Measurements from ENCODE around the gene PSMD11. TPM values are rescaled to one million over a fixed set of nuclear protein-coding genes. Genes with fewer than 3 reads are reported as not detected.

PSMD11 gene
- total RNA-seq, 1 donor from 2014 or later = 63.7 TPM

DNA sequence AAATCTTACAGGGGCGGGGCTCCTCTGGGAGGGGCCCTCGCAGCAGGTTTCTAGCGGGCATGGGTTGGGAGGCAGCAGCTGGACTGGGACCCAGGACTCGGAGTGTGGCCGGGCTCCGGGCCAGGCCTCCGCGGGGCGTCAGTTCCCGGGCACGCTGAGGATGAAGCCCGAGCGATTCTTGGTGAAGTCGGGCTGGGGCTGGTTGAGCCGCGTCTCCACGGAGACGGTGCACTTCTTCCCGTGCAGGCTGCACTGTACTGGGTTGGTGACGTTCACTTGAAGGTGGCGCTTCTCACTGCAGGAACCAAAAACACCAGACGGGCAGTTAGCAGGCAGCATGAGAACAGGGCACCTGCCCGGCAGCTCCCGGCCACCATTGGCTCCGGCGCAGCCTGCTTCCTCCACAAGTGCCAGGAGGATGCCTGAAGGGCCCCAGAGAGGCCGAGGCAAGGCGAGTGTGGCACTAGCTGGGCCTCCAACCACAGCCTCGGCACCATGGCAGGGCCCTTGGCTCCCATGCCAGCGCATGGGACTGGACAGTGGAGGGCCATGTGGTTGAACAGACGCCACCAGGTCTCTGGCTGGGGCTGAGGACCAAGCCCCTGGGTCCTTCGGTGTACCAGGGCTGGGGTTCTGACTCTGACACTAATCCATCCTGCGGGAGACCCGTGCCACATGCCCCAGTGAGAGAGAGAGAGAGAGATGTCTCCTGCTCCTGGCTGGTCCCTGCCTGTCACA, 50.5 kb downstream of the PSMD11 start:
- TF ChIP-seq, protein P1, sequence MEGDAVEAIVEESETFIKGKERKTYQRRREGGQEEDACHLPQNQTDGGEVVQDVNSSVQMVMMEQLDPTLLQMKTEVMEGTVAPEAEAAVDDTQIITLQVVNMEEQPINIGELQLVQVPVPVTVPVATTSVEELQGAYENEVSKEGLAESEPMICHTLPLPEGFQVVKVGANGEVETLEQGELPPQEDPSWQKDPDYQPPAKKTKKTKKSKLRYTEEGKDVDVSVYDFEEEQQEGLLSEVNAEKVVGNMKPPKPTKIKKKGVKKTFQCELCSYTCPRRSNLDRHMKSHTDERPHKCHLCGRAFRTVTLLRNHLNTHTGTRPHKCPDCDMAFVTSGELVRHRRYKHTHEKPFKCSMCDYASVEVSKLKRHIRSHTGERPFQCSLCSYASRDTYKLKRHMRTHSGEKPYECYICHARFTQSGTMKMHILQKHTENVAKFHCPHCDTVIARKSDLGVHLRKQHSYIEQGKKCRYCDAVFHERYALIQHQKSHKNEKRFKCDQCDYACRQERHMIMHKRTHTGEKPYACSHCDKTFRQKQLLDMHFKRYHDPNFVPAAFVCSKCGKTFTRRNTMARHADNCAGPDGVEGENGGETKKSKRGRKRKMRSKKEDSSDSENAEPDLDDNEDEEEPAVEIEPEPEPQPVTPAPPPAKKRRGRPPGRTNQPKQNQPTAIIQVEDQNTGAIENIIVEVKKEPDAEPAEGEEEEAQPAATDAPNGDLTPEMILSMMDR (IDR thresholded peaks at IDR 0.05; ENCODE audit: borderline replicate concordance) = no peak
- no peak for DNase-seq
- H3K27me3 ChIP-seq (ENCODE audit: low read depth) = no peaks in the 10 kb centered on the region
- no peaks in the 10 kb centered on the region for H3K9me3 ChIP-seq (replicated peaks)
- peak overlapping the region; percentile 61 for H3K27ac ChIP-seq (replicated peaks)
- intact Hi-C loops (cut with micrococcal nuclease) = no loop called here
- H3K36me3 ChIP-seq = no peaks in the 10 kb centered on the region
- H3K4me3 ChIP-seq = peak overlapping the region; percentile 23
- peaks cover 40% of the 10 kb centered on the region for H3K4me1 ChIP-seq

GRCh38 chr17:32495359-32496231, 51.3 kb downstream of the PSMD11 start:
- H3K27me3 ChIP-seq (ENCODE audit: low read depth) = no peaks in the 10 kb centered on the region
- H3K27ac ChIP-seq (replicated peaks) = peak overlapping the region; percentile 61
- DNase-seq = no peak
- H3K9me3 ChIP-seq (replicated peaks) = no peaks in the 10 kb centered on the region
- H3K4me1 ChIP-seq = peaks cover 40% of the 10 kb centered on the region
- TF ChIP-seq, protein P1 (IDR thresholded peaks at IDR 0.05; ENCODE audit: borderline replicate concordance) = no peak
- intact Hi-C loops (cut with micrococcal nuclease) = no loop called here
- no peaks in the 10 kb centered on the region for H3K36me3 ChIP-seq
- H3K4me3 ChIP-seq = peak overlapping the region; percentile 23

GRCh38 chr17:32496395-32497073, 52.2 kb downstream of the PSMD11 start:
- TF ChIP-seq, protein P1 (IDR thresholded peaks at IDR 0.05; ENCODE audit: borderline replicate concordance) = no peak
- H3K27ac ChIP-seq (replicated peaks) = peak overlapping the region; percentile 61
- DNase-seq = no peak
- intact Hi-C loops (cut with micrococcal nuclease) = no loop called here
- H3K9me3 ChIP-seq (replicated peaks) = no peaks in the 10 kb centered on the region
- H3K4me1 ChIP-seq = peaks cover 40% of the 10 kb centered on the region
- H3K4me3 ChIP-seq = no peak overlapping the region
- H3K36me3 ChIP-seq = no peaks in the 10 kb centered on the region
- H3K27me3 ChIP-seq (ENCODE audit: low read depth) = no peaks in the 10 kb centered on the region

- DNase-seq = no peak
- Histone ChIP-seq H3K4me1 (peaks cover 38% of the 10 kb centered on the region), H3K27ac (replicated peaks) (no peak overlapping the region), H3K4me3 (no peak overlapping the region), H3K9me3 (replicated peaks) (no peaks in the 10 kb centered on the region), H3K36me3 (no peaks in the 10 kb centered on the region), H3K27me3 (ENCODE audit: low read depth) (no peaks in the 10 kb centered on the region)
- TF ChIP-seq, protein P1 (IDR thresholded peaks at IDR 0.05; ENCODE audit: borderline replicate concordance) = peak; percentile 26
- intact Hi-C loops (cut with micrococcal nuclease) = no loop called here
Measured at GRCh38 chr17:32497431-32498205, 53.3 kb downstream of the PSMD11 start.

DNA sequence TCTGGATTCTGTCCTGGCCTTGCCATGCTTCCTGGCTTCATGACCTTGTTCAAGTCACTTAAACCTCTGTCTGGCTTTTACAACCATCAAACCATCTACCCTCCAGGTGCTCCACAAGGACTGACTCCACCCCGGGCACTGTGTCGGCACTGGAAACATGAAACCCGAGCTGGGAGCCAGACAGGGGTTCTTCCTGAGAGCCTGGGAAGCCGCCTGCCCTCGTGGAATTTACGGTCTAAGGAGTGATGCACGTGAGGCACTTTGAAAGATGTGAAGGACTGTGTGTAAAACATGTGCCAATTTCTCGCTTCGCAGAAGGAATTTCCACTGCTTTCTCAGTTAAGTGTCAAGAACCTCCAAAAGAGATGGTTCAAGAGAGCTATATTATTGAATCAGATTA, 54.1 kb downstream of the PSMD11 start:
- no peak overlapping the region for H3K27ac ChIP-seq (replicated peaks)
- peaks cover 32% of the 10 kb centered on the region for H3K4me1 ChIP-seq
- H3K4me3 ChIP-seq = no peak overlapping the region
- H3K36me3 ChIP-seq = no peaks in the 10 kb centered on the region
- no peaks in the 10 kb centered on the region for H3K27me3 ChIP-seq (ENCODE audit: low read depth)
- TF ChIP-seq, protein P1 (IDR thresholded peaks at IDR 0.05; ENCODE audit: borderline replicate concordance) = no peak
- no peaks in the 10 kb centered on the region for H3K9me3 ChIP-seq (replicated peaks)
- no peak for DNase-seq
- intact Hi-C loops (cut with micrococcal nuclease) = no loop called here
